ENCODE results near the gene RBPMS2.

DNA sequence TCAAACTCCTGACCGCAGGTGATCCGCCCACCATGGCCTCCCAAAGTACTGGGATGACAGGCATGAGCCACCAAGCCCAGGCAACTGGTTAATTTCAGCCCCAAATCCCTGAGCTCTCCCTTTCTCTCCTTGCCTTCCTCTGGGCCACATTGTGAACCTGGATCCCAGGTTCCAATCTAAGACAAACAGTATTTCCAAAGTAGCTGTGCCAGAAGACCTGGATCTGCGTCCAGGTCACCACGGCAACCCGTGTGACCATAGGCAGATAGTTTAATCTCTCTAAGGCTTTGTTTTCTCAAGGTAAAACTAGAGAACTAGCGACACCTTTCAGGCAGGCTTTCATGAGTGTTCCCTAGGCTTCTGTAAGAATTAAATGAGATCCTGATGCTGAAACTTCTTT is 5.9 kb upstream of the RBPMS2 start:
- TF ChIP-seq, protein P1, sequence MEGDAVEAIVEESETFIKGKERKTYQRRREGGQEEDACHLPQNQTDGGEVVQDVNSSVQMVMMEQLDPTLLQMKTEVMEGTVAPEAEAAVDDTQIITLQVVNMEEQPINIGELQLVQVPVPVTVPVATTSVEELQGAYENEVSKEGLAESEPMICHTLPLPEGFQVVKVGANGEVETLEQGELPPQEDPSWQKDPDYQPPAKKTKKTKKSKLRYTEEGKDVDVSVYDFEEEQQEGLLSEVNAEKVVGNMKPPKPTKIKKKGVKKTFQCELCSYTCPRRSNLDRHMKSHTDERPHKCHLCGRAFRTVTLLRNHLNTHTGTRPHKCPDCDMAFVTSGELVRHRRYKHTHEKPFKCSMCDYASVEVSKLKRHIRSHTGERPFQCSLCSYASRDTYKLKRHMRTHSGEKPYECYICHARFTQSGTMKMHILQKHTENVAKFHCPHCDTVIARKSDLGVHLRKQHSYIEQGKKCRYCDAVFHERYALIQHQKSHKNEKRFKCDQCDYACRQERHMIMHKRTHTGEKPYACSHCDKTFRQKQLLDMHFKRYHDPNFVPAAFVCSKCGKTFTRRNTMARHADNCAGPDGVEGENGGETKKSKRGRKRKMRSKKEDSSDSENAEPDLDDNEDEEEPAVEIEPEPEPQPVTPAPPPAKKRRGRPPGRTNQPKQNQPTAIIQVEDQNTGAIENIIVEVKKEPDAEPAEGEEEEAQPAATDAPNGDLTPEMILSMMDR (IDR thresholded peaks at IDR 0.05) = no peak
- TF ChIP-seq POLR2AphosphoS5 (IDR thresholded peaks at IDR 0.05; ENCODE audit: insufficient read depth in 1 of 2, low read depth in 1 of 2) = no peak
